Osteocyte (in vitro differentiated cells): ENCODE data around the gene METTL4. TPM values are rescaled to one million over a fixed set of nuclear protein-coding genes. Genes with fewer than 3 reads are reported as not detected.

Experiments used
- DNase-seq: peaks from one replicate; pipeline ENCODE4 v3.0.0; 2021; ENCODE audit warnings: mixed read lengths; ENCODE audit not compliant: unreplicated experiment; ENCODE audit errors: extremely low spot score
- H3K27ac Mint-ChIP-seq: one replicate; pipeline ENCODE4 v1.8.0; 2021; ENCODE audit warnings: mild to moderate bottlenecking, mixed read lengths; ENCODE audit not compliant: unreplicated experiment
- H3K27me3 Mint-ChIP-seq: one replicate; pipeline ENCODE4 v1.8.0; 2021; ENCODE audit warnings: mixed read lengths; ENCODE audit not compliant: unreplicated experiment
- H3K36me3 Mint-ChIP-seq: one replicate; pipeline ENCODE4 v1.8.0; 2021; ENCODE audit warnings: mixed read lengths; ENCODE audit not compliant: unreplicated experiment
- H3K4me1 Mint-ChIP-seq: one replicate; pipeline ENCODE4 v1.8.0; 2021; ENCODE audit warnings: mixed read lengths; ENCODE audit not compliant: unreplicated experiment
- H3K4me3 Mint-ChIP-seq: one replicate; pipeline ENCODE4 v1.8.0; 2021; ENCODE audit warnings: mild to moderate bottlenecking, moderate library complexity, mixed read lengths; ENCODE audit not compliant: unreplicated experiment
- H3K9me3 Mint-ChIP-seq: one replicate; pipeline ENCODE4 v1.8.0; 2021; ENCODE audit warnings: mixed read lengths; ENCODE audit not compliant: unreplicated experiment
- total RNA-seq: library from RNA; stranded (reverse); gene quantifications from 2 replicates; pipeline ENCODE4 v1.2.1, GENCODE V29; 2021
- TF ChIP-seq, protein P1 (sequence below): fragments of 200-600 bp; sonication (generic); IDR thresholded peaks from 2 replicates; pipeline ENCODE4 v1.5.0; 2021; ENCODE audit warnings: antibody characterized with exemption, mild to moderate bottlenecking, moderate library complexity

METTL4 gene
- total RNA-seq, 1 donor from 2014 or later: 10.8 TPM

DNA sequence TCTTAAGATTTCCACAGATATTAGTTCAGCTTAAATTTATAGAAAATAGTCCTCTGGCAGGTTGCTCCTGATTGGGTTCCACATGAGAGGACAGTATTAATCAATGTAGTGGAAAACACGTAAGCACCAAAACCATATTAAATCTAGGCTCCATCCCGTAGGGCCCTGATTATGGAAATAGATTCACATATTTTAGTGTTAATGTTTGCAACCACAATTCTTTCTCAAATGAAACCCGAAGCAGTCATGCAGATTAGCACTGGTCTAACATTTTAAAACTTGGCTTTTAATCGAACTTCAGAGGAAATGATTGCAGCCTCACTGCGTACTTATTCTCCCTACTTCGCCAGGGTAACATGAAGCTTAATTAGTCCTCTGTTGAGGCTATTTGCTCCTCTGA is 60.9 kb downstream of the METTL4 start:
- H3K27me3 Mint-ChIP-seq: no peaks in the 10 kb centered on the region
- TF ChIP-seq, protein P1, sequence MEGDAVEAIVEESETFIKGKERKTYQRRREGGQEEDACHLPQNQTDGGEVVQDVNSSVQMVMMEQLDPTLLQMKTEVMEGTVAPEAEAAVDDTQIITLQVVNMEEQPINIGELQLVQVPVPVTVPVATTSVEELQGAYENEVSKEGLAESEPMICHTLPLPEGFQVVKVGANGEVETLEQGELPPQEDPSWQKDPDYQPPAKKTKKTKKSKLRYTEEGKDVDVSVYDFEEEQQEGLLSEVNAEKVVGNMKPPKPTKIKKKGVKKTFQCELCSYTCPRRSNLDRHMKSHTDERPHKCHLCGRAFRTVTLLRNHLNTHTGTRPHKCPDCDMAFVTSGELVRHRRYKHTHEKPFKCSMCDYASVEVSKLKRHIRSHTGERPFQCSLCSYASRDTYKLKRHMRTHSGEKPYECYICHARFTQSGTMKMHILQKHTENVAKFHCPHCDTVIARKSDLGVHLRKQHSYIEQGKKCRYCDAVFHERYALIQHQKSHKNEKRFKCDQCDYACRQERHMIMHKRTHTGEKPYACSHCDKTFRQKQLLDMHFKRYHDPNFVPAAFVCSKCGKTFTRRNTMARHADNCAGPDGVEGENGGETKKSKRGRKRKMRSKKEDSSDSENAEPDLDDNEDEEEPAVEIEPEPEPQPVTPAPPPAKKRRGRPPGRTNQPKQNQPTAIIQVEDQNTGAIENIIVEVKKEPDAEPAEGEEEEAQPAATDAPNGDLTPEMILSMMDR: no peak
- no peak for DNase-seq
- no peak overlapping the region for H3K4me3 Mint-ChIP-seq
- no peaks in the 10 kb centered on the region for H3K9me3 Mint-ChIP-seq
- H3K4me1 Mint-ChIP-seq: peaks cover 18% of the 10 kb centered on the region
- no peak overlapping the region for H3K27ac Mint-ChIP-seq
- H3K36me3 Mint-ChIP-seq: no peaks in the 10 kb centered on the region

DNA sequence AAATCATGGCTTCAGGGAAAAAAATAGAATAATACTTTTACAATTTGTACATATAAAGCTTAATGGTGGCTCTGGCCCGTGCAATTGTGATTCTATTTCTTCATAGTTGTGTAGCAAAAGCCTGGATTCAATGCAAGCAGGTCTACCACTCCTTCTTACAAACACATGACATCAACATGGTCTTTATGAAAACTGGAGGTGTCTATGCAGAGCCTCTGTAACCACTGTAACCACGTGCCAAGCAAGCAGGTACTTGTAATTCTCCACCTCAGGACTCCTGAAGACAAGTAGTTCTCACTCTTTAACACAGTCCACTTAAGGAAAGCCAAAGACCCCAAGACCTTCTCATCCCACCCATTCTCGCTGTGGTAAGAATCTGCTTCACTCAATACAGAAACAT is 62.6 kb downstream of the METTL4 start:
- TF ChIP-seq, protein P1: no peak
- H3K9me3 Mint-ChIP-seq: no peaks in the 10 kb centered on the region
- H3K36me3 Mint-ChIP-seq: no peaks in the 10 kb centered on the region
- no peaks in the 10 kb centered on the region for H3K27me3 Mint-ChIP-seq
- no peak overlapping the region for H3K27ac Mint-ChIP-seq
- no peak overlapping the region for H3K4me3 Mint-ChIP-seq
- no peak for DNase-seq
- H3K4me1 Mint-ChIP-seq: peaks cover 6% of the 10 kb centered on the region

DNA sequence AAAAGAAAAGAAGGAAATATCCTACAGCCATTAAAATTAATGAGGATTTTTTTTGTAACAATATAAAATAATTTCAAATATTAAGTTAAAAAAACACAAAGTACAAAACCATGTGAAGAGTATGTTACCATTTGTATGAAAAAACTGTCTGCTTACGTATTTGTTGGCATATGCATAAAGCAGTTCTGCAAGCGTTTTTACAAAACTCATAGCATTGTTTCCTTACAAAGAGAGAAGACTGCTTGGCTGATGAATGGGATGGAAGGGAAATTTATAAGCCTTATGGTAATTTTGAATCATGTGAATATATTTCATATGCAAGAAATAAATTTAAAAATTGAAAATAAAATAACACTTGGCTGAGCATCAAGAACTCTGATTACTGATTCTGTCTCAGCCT is 63.1 kb downstream of the METTL4 start:
- Mint-ChIP-seq H3K27ac (no peak overlapping the region), H3K27me3 (peaks cover under 1% of the 10 kb centered on the region), H3K36me3 (no peaks in the 10 kb centered on the region), H3K4me1 (peaks cover under 1% of the 10 kb centered on the region), H3K4me3 (no peak overlapping the region), H3K9me3 (no peaks in the 10 kb centered on the region)
- no peak for DNase-seq
- TF ChIP-seq, protein P1: no peak

DNA sequence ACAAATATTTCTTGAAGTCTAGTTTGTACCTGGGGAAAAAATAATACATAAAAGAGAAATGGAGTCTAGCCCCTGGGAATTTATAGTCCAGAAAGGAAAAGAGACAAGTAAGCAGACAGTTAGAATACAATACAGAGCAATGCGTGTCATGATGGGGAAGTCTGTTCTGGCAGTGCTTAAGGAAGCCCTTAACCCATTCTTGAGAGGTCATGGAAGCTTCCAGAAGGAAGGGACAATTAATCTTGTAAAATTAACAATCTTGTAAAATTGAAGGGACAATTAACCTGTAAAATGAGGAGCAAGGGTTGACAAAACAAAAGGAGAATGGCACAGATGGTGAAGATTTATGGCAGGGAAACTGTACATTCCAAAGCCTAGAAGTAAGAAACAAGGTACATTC is 66.7 kb downstream of the METTL4 start:
- Mint-ChIP-seq H3K4me1 (no peaks in the 10 kb centered on the region), H3K27me3 (peaks cover 2% of the 10 kb centered on the region), H3K9me3 (no peaks in the 10 kb centered on the region), H3K36me3 (no peaks in the 10 kb centered on the region), H3K27ac (no peak overlapping the region), H3K4me3 (no peak overlapping the region)
- no peak for DNase-seq
- TF ChIP-seq, protein P1: no peak

- Mint-ChIP-seq H3K27ac (no peak overlapping the region), H3K4me1 (no peaks in the 10 kb centered on the region), H3K36me3 (no peaks in the 10 kb centered on the region), H3K27me3 (peaks cover 2% of the 10 kb centered on the region), H3K4me3 (no peak overlapping the region), H3K9me3 (no peaks in the 10 kb centered on the region)
- DNase-seq: no peak
- TF ChIP-seq, protein P1: no peak
Observed at GRCh38 chr18:2502880-2503279, 68.4 kb downstream of the METTL4 start.
